Peyer's patch (tissue), 4 donors: ENCODE data around the gene MIEN1. TPM values are rescaled to one million over a fixed set of nuclear protein-coding genes. Genes with fewer than 3 reads are reported as not detected.

Experiments used
- DNase-seq, 3 donors: peaks; one replicate each; pipeline ENCODE4 v3.0.0-alpha.2; 2017 to 2019
- H3K27ac ChIP-seq, 4 donors: fragments of 200-600 bp; sonication (generic); one replicate each; pipeline ENCODE4 v1.5.1; 2016 to 2019
- H3K27me3 ChIP-seq, 2 donors: fragments of 200-600 bp; sonication (generic); one replicate each; pipeline ENCODE4 v1.5.1; 2019
- H3K36me3 ChIP-seq, 3 donors: fragments of 200-600 bp; sonication (generic); one replicate each; pipeline ENCODE4 v1.5.1; 2016 to 2019
- H3K4me1 ChIP-seq, 4 donors: fragments of 200-600 bp; sonication (generic); one replicate each; pipeline ENCODE4 v1.5.1; 2016 to 2019
- H3K4me3 ChIP-seq, 4 donors: fragments of 200-600 bp; sonication (generic); 1 replicate in 3 of 4; 2 replicates in 1 of 4; pipeline ENCODE4 v1.5.1; 2016 to 2019; ENCODE audit warnings: mild to moderate bottlenecking in 1 of 4
- H3K9me3 ChIP-seq, 4 donors: fragments of 200-600 bp; sonication (generic); one replicate each; pipeline ENCODE4 v1.5.1; 2016 to 2019; ENCODE audit warnings: mild to moderate bottlenecking in 1 of 4
- CTCF ChIP-seq, 6 experiments: fragments of 450-650 bp in 4 of 6; fragments of 200-600 bp in 2 of 6; sonication (generic) in 1 of 6; IDR thresholded peaks; one replicate each; pipeline ENCODE4 v1.5.1; 2017 to 2019; ENCODE audit warnings: antibody characterized with exemption in 6 of 6, mild to moderate bottlenecking in 3 of 6, moderate library complexity in 1 of 6
- POLR2A ChIP-seq, 2 donors: fragments of 450-650 bp; IDR thresholded peaks; one replicate each; pipeline ENCODE4 v1.5.1; 2017; ENCODE audit warnings: antibody characterized with exemption in 2 of 2, mild to moderate bottlenecking in 2 of 2, moderate library complexity in 2 of 2
- small RNA-seq, 2 donors: library from RNA; depleted of rRNA; stranded (forward); fragments of <200 nt; gene quantifications; one replicate each; pipeline ENCODE3, GENCODE V24; 2016
- total RNA-seq, 4 donors: library from RNA; depleted of rRNA; stranded (reverse); fragments of >200 nt; gene quantifications; one replicate each; pipeline ENCODE4 v1.1.0, GENCODE V29; 2016

Gene MIEN1
- total RNA-seq, 4 donors from 2014 or later, result 44.6 to 74.9 (median 57.9) TPM

GRCh38 chr17:39684369-39685192 lies 45.8 kb downstream of the MIEN1 start:
- no peaks in the 10 kb centered on the region for H3K9me3 ChIP-seq
- peaks cover 3 to 20% (median 10%) of the 10 kb centered on the region in 4 donors for H3K4me1 ChIP-seq
- no peak for DNase-seq
- H3K27me3 ChIP-seq, result no peaks in the 10 kb centered on the region
- H3K4me3 ChIP-seq, result no peak overlapping the region
- no peak for TF ChIP-seq POLR2A (IDR thresholded peaks at IDR 0.05)
- TF ChIP-seq CTCF (IDR thresholded peaks at IDR 0.05), result no peak
- H3K27ac ChIP-seq, result no peak overlapping the region
- peaks cover 0 to 13% (median 0%) of the 10 kb centered on the region in 3 donors for H3K36me3 ChIP-seq

GRCh38 chr17:39683295-39683939 lies 46.9 kb downstream of the MIEN1 start:
- TF ChIP-seq CTCF (IDR thresholded peaks at IDR 0.05) (no peak), POLR2A (IDR thresholded peaks at IDR 0.05) (no peak)
- Histone ChIP-seq H3K9me3 (no peaks in the 10 kb centered on the region), H3K4me1 (peaks cover 6 to 24% (median 17%) of the 10 kb centered on the region in 4 donors), H3K4me3 (no peak overlapping the region), H3K27me3 (no peaks in the 10 kb centered on the region), H3K27ac (no peak overlapping the region), H3K36me3 (peaks cover 0 to 13% (median 0%) of the 10 kb centered on the region in 3 donors)
- DNase-seq, result no peak

GRCh38 chr17:39679521-39680192 lies 50.7 kb downstream of the MIEN1 start:
- Histone ChIP-seq H3K27ac (peak overlapping the region; percentile 68 to 89 (median 71)), H3K27me3 (no peaks in the 10 kb centered on the region), H3K4me1 (peaks cover 9 to 44% (median 16%) of the 10 kb centered on the region in 4 donors), H3K4me3 (no peak overlapping the region), H3K9me3 (no peaks in the 10 kb centered on the region), H3K36me3 (peaks cover 0 to 10% (median 0%) of the 10 kb centered on the region in 3 donors)
- peak; percentile 55 to 79 (median 64) for DNase-seq
- TF ChIP-seq POLR2A (IDR thresholded peaks at IDR 0.05) (peak in 1 of 2 donors; percentile 16), CTCF (IDR thresholded peaks at IDR 0.05) (no peak)

Small RNA genes within 50 kb of the gene (small RNA-seq; reads per million reads assigned to genes)
- 0 to 0.13 reads per million in 2 donors for gene MIR4728

Other genes with a start within 250 kb of the MIEN1 start
- gene NEUROD2, start 122.6 kb downstream of the MIEN1 start, total RNA-seq, result not detected
- gene PPP1R1B, start 103.6 kb downstream of the MIEN1 start, total RNA-seq, result 100 to 1,000 TPM in 3 of 4 donors, 10 to 100 TPM in 1; 71.8 to 161 (median 125) TPM
- 100 to 1,000 TPM; 102 to 212 (median 145) TPM for gene STARD3, start 93.4 kb downstream of the MIEN1 start, total RNA-seq
- 1 to 10 TPM in 2 of 4 donors, under 1 TPM in 1, not detected in 1; 0.53 to 1.9 (median 1.1) TPM for gene TCAP, start 65.2 kb downstream of the MIEN1 start, total RNA-seq
- 10 to 100 TPM in 1 of 4 donors, 1 to 10 TPM in 3; 1.4 to 28.1 (median 1.8) TPM for gene PNMT, start 62.1 kb downstream of the MIEN1 start, total RNA-seq
- gene PGAP3, start 42.5 kb downstream of the MIEN1 start, total RNA-seq, result 10 to 100 TPM; 15.7 to 72.3 (median 65.1) TPM
- 100 to 1,000 TPM; 104 to 339 (median 247) TPM for gene ERBB2, start 30.5 kb downstream of the MIEN1 start, total RNA-seq
- gene GRB7, start 7.4 kb upstream of the MIEN1 start, total RNA-seq, result 10 to 100 TPM; 14.0 to 64.0 (median 26.3) TPM
- gene IKZF3, start 133.8 kb upstream of the MIEN1 start, total RNA-seq, result 10 to 100 TPM in 1 of 4 donors, 1 to 10 TPM in 3; 5.4 to 45.4 (median 7.0) TPM
- not detected for gene ZPBP2, start 137.7 kb upstream of the MIEN1 start, total RNA-seq
- 100 to 1,000 TPM in 3 of 4 donors, 10 to 100 TPM in 1; 91.6 to 277 (median 235) TPM for gene GSDMB, start 188.1 kb upstream of the MIEN1 start, total RNA-seq
- 10 to 100 TPM; 33.0 to 97.4 (median 79.0) TPM for gene ORMDL3, start 197.1 kb upstream of the MIEN1 start, total RNA-seq
- not detected for gene LRRC3C, start 197.2 kb upstream of the MIEN1 start, total RNA-seq
- 1 to 10 TPM in 2 of 4 donors, not detected in 2; 1.6 to 3.3 TPM for gene GSDMA, start 232.5 kb upstream of the MIEN1 start, total RNA-seq